ENCODE measurements around the gene LMBR1.
"Not testable (repeated sequence)": the region's sequence is repeated elsewhere in the genome, so short reads cannot be mapped to it uniquely, and the experiment has no call there.

Gene LMBR1

DNA sequence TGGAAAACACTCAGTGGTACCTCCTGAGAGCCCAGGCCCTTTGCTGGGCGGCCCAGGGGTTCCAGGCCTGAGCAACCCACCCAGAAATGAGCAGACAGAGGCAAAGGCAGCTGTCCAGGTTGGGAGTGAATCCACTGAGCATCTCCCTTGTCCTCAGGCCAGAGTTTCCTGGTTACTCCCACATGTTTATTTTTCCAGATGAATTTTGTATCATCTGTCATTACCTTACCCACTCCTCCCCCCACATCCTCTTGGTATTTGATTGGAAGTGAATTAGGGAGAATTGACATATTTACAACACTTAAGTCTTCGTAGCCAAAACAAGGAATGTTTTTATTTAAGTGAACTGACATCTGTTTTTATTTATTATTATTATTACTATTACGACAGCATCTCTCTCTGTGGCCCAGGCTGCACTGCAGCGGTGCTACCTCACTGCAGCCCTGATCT, 13.2 kb upstream of the LMBR1 start:
- DNase-seq (ENCODE audit: low read depth), result no peak

- DNase-seq (ENCODE audit: low read depth), result peak; percentile 26
These were observed 10.4 kb upstream of the LMBR1 start for GRCh38 chr7:156903232-156903909.

- DNase-seq (ENCODE audit: low read depth), result not testable (repeated sequence)
These were observed 7.1 kb upstream of the LMBR1 start for GRCh38 chr7:156900093-156900492.

DNA sequence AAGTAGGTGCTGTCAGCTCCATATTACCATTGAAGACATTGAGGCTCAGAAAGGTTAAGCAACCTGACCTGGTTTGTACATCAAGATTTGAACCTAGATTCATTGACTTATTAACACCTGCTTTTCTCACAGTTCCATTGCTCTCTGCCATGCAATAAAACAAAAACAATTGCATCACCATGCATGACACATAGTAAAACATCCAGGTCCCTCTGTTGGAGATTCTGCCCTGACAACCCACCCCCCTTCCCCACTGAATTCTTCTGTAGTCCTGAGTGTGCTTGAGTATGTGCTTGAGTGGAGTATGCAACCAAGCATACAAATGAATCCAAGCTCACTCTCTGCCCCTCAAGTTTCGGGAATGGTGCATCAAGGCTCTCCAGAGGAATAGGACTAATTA, 6.0 kb upstream of the LMBR1 start:
- DNase-seq (ENCODE audit: low read depth), result no peak

GRCh38 chr7:156897673-156898072, 4.7 kb upstream of the LMBR1 start:
- DNase-seq (ENCODE audit: low read depth), result no peak

DNA sequence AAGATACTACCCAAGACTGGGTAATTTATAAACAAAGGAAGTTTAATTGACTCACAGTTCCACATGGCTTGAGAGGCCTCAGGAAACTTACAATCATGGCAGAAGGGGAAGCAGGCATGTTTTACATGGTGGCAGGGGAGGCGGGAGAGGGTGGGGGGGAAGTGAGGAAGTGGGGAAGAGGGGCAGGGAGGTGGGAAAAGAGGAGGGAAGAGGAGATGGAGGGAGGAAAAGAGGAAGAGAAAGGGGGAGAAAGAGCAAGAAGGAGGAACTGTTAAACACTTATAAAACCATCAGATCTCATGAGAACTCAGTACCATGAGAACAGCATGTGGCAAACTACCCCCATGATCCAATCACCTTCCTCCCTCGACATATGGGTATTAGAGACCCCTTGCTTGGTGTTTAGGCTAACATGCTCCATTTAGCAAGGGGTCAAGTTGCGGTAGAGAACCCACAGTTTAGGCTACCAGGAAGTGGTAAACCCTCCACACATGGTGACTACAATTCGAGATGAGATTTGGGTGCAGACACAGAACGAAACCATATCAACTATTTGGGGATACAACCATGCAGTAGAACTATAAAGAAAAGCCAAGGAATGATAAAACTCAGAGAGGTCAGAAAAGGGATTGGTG, 3.5 kb upstream of the LMBR1 start:
- DNase-seq (ENCODE audit: low read depth), result no peak

GRCh38 chr7:156895024-156895780, 2.2 kb upstream of the LMBR1 start:
- no peak for DNase-seq (ENCODE audit: low read depth)

DNA sequence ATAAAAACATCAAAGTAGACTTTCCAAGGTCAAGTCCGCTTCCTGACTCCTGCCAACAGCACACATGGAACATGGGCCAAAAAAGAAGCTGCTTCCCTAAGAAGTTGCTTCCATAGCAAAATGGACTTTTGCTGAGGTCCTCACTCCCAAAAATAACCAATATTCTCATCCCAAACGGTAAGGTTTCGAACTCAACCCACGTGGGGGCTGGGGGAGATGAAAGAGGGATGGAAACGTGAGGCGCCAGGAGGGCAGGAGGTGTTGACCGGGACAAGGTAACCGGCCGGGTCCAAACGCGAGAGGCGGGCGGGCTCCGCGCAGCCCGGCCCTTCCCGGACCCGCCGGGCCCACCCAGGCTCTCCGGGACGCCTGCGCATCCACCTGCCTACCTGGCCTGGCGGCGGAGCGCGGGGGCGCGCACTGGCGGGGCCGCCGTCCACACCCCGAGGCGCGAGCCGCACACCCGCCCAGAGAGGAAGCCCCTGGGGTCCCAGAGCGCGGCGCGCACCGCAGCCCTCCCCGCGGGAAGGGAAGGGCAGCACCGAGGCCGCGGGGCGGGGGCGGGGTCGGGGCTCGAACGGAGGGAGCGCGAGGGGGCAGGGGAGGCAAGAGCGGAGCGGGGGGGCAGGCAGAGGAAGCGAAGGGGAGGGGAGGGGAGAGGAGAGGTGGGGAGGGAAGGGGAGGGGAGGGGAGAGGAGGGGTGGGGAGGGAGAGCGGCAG, 742 bp downstream of the LMBR1 start:
- DNase-seq (ENCODE audit: low read depth), result peak; percentile 41

DNA sequence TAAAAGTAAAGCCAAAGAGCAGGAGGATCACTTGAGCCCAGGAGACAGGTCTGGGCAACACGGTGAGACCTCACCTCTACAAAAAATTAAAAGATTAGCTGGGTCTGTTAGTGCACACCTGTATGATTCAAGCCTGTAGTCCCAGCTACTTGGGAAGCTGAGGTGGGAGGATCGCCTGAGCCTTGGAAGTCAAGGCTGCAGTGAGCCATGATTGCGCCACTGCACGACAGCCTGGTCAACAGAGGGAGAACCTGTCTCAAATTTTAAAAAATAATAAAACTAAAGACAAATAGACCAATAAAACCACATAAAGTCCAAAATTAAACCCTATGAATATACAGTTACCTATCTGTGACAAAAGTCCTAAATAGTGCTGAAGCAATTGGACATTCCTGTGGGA, 3.2 kb downstream of the LMBR1 start:
- DNase-seq (ENCODE audit: low read depth), result no peak

DNA sequence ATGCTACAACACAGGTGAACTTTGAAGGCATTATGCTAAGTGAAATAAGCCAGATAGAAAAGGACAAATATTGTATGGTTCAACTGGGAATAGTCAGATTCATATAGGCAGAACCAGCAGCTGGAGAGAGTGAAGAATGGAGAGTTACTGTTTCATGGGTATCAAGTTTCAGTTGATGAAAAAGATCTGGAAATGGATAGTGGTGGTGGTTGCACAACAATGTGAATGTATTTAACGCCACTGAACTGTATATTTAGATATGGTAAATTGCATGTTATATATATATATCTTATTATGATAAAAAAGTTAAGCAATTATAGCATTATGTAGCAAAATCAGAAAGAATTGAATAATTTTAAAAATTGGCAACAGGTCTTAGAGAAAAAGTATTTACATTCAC, 3.9 kb downstream of the LMBR1 start:
- no peak for DNase-seq (ENCODE audit: low read depth)

GRCh38 chr7:156886020-156886795, 6.8 kb downstream of the LMBR1 start:
- DNase-seq (ENCODE audit: low read depth), result no peak

- DNase-seq (ENCODE audit: low read depth), result no peak
These were observed 11.3 kb downstream of the LMBR1 start for GRCh38 chr7:156881679-156882078.

GRCh38 chr7:156875766-156876165, 17.2 kb downstream of the LMBR1 start:
- no peak for DNase-seq (ENCODE audit: low read depth)

DNA sequence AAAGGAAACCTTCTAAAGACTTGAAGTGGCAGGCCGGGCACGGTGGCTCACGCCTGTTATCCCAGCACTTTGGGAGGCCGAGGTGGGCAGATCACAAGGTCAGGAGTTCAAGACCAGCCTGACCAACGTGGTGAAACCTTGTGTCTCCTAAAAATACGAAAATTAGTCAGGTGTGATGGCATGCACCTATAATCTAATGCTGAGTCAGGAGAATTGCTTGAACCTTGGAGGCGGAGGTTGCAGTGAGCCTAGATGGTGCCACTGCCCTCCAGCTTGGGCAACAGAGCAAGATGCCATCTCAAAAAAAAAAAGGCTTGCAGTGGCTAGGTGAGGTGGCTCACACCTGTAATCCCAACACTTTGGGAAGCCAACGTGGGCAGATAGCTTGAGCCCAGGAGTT, 24.6 kb downstream of the LMBR1 start:
- DNase-seq (ENCODE audit: low read depth), result not testable (repeated sequence)

GRCh38 chr7:156865493-156865892, 27.5 kb downstream of the LMBR1 start:
- DNase-seq (ENCODE audit: low read depth), result no peak

DNA sequence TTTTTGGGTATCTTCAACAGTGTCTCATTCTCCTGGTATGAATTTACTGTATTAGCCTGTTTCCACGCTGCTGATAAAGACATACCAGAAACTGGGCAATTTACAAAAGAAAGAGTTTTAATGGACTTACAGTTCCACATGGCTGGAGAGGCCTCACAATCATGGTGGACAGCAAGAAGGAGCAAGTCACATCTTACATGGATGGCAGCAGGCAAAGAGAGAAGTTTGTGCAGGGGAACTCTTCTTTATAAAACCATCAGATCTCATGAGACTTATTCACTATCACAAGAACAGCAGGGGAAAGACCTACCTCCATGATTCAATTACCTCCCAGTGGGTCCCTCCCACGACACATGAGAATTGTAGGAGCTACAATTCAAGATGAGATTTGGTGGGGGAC, 31.0 kb downstream of the LMBR1 start:
- not testable (repeated sequence) for DNase-seq (ENCODE audit: low read depth)

DNA sequence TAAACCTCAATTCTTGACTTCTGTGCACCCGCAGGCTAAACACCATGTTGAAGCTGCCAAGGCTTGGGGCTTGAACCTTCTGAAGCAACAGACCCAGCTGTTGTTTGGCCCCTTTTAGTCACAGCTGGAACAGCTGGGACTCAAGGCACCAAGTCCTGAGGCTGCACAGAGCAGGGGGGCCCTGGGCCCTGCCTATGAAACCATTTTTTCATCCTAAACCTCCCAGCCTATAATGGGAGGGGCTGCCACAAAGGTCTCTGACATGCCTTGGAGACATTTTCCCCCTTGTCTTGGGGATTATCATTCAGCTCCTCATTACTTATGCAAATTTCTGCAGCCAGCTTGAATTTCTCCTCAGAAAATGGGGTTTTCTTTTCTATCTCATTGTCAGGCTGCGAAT, 31.8 kb downstream of the LMBR1 start:
- no peak for DNase-seq (ENCODE audit: low read depth)

DNA sequence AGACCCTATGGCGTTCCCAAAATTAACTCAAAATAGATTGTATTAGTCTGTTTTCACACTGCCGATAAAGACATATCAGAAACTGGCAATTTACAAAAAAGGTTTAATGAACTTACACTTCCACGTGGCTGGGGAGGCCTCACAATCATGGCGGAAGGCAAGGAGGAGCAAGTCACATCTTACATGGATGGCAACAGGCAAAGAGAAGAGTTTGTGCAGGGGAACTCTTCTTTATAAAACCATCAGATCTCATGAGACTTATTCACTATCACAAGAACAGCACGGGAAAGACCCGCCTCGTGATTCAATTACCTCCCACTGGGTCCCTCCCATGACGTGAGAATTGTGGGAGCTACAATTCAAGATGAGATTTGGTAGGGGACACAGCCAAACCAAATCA, 32.9 kb downstream of the LMBR1 start:
- not testable (repeated sequence) for DNase-seq (ENCODE audit: low read depth)

DNA sequence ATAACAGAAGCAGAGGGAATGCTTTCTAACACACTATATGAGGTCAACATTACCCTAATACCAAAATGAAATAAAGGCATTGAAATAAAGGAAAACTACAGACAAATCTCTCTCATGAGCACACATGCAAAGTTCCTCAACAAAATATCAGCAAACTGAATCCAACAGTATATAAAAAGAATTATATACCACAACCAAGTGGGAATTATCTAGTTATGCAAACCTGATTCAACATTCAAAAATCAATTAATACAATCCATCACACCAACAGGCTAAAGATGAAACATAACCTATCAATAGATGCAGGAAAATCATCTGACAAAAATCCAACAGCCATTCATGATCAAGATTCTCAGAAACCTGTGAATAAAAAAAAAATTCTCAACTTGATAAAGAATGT, 34.5 kb downstream of the LMBR1 start:
- DNase-seq (ENCODE audit: low read depth), result no peak

GRCh38 chr7:156857757-156858156, 35.2 kb downstream of the LMBR1 start:
- DNase-seq (ENCODE audit: low read depth), result no peak

GRCh38 chr7:156854654-156855053, 38.3 kb downstream of the LMBR1 start:
- no peak for DNase-seq (ENCODE audit: low read depth)

DNA sequence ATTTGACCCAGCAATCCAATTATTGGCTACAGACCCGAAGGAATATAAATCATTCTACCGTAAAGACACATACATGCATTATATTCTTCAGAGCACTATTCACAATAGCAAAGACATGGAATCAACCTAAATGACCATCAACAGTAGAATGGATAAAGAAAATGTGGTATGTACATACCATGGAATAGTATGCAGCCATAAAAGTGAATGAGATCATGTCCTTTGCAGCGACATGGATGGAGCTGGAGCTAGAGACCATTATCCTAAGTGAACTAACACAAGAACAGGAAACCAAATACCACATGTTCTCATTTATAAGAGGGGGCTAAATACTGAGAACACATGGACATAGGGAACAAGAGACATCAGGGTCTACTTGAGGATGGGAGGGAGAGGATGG, 44.0 kb downstream of the LMBR1 start:
- DNase-seq (ENCODE audit: low read depth), result no peak

Measured in activated T-helper 1 cell treated with Interleukin-2 at 50 U/mL for 16 hours (primary cell).